ENCODE measurements around the gene C6orf47. TPM values are rescaled to one million over a fixed set of nuclear protein-coding genes. Genes with fewer than 3 reads are reported as not detected.

Gene C6orf47
- total RNA-seq, 2 experiments from 2014 or later: 16.7 to 18.5 TPM

DNA sequence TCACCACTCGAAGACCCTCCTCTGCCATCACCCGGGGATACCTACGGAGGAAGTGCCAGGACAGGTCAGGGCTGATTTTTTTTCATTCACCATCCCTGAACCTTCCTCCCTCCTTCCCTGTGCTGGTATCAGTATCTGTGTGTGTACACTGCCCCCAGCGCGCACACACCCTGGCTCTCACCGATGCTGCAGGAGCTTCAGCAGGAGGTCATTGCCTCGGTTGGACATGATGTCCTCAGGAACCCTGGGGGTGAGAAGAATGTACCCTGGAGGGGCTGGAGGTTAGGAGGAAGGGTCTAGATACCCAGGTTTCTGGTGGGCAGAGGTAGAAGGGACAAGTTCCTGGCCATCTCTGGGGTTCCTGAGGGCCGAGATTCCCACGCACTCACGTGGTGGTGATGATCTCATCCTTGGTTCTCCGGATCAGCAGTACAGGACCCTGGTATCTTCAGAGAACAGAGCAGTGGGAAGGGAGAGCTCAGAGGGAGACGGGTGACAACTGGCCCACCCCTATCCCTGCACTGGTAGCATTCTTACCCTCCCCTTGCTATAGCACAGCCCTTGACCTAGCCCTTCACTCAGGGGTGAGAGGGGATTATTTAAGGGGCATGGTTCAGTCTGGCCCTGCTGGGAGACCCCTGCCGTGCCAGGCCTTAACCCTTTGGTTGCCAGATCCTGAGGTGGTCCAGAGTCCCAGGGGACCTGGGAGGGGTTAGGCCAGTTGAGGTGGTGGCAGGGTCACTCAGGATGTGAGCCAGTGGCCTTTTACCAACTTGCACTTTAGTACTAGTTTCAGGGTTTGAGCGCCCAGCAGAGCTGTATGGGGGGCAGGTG, 27.5 kb upstream of the C6orf47 start:
- Histone ChIP-seq H3K4me3 (ENCODE audit: low read depth, low read length, poor library complexity, severe bottlenecking) (no peak overlapping the region), H3K4me1 (ENCODE audit: insufficient read depth, low read length, poor library complexity, severe bottlenecking) (peaks cover 12% of the 10 kb centered on the region), H3K4me2 (ENCODE audit: low read length) (no peak overlapping the region), H4K20me1 (ENCODE audit: insufficient read depth, low read length) (no peaks in the 10 kb centered on the region), H3K27ac (ENCODE audit: low read depth, low read length, poor library complexity, severe bottlenecking) (no peak overlapping the region), H2AFZ (ENCODE audit: low read length) (no peak overlapping the region), H3K9me2 (ENCODE audit: insufficient read depth, low read length) (no peaks in the 10 kb centered on the region), H3K9me3 (ENCODE audit: low read length) (no peaks in the 10 kb centered on the region), H3K79me2 (ENCODE audit: insufficient read depth, low read depth, low read length) (no peaks in the 10 kb centered on the region), H3K36me3 (ENCODE audit: insufficient read depth, low read length) (peaks cover 60% of the 10 kb centered on the region)
- no TSS peak for BruUV-seq (replicated peaks)
- no peak for DNase-seq (ENCODE audit: low spot score)
- TF ChIP-seq, protein P1, sequence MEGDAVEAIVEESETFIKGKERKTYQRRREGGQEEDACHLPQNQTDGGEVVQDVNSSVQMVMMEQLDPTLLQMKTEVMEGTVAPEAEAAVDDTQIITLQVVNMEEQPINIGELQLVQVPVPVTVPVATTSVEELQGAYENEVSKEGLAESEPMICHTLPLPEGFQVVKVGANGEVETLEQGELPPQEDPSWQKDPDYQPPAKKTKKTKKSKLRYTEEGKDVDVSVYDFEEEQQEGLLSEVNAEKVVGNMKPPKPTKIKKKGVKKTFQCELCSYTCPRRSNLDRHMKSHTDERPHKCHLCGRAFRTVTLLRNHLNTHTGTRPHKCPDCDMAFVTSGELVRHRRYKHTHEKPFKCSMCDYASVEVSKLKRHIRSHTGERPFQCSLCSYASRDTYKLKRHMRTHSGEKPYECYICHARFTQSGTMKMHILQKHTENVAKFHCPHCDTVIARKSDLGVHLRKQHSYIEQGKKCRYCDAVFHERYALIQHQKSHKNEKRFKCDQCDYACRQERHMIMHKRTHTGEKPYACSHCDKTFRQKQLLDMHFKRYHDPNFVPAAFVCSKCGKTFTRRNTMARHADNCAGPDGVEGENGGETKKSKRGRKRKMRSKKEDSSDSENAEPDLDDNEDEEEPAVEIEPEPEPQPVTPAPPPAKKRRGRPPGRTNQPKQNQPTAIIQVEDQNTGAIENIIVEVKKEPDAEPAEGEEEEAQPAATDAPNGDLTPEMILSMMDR (conservative IDR thresholded peaks at IDR 0.05; ENCODE audit: low read length): no peak
- TF ChIP-seq EZH2phosphoT487 (IDR thresholded peaks at IDR 0.05; ENCODE audit: borderline replicate concordance, low read depth, low read length): no peak
- CTCF ChIA-PET (ENCODE audit: unreplicated experiment): no interaction called here
- POLR2A ChIA-PET: interaction anchor here (0.7 kb wide), 1 partner anchor 13 kb away, joined by 3 read pairs; no protein-coding TSS in a partner anchor
- intact Hi-C loops (cut with micrococcal nuclease; ENCODE audit: unreplicated experiment): loop anchor here (10.0 kb wide), 2 partner anchors 207 to 463 kb away; partner anchors contain the start of gene EHMT2

DNA sequence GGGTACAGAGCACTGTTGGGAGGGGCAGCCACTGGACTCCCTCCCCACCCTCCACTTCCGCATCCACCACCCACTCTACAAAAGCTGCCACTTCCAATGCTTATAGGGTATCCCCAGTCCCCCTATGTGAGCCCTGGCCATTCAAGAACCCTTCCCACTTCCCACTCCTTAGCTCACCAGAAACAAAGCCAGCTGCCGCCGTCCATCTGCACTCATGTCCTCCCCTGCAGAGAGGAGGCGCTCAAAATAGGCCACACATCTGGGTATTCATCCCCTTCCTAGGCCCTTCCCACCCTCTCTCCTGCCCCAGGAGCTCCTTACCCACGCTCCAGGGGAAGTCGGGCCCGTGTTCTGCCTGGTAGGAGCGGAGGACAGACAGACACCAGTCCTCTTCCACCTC, 26.7 kb upstream of the C6orf47 start:
- Histone ChIP-seq H4K20me1 (ENCODE audit: insufficient read depth, low read length) (no peaks in the 10 kb centered on the region), H3K79me2 (ENCODE audit: insufficient read depth, low read depth, low read length) (no peaks in the 10 kb centered on the region), H2AFZ (ENCODE audit: low read length) (no peak overlapping the region), H3K4me2 (ENCODE audit: low read length) (no peak overlapping the region), H3K4me1 (ENCODE audit: insufficient read depth, low read length, poor library complexity, severe bottlenecking) (peaks cover 12% of the 10 kb centered on the region), H3K9me3 (ENCODE audit: low read length) (no peaks in the 10 kb centered on the region), H3K4me3 (ENCODE audit: low read depth, low read length, poor library complexity, severe bottlenecking) (no peak overlapping the region), H3K27ac (ENCODE audit: low read depth, low read length, poor library complexity, severe bottlenecking) (no peak overlapping the region), H3K36me3 (ENCODE audit: insufficient read depth, low read length) (peaks cover 56% of the 10 kb centered on the region), H3K9me2 (ENCODE audit: insufficient read depth, low read length) (no peaks in the 10 kb centered on the region)
- CTCF ChIA-PET (ENCODE audit: unreplicated experiment): interaction anchor here (0.6 kb wide), 1 partner anchor 73 kb away, joined by 3 read pairs; no protein-coding TSS in a partner anchor
- no peak for DNase-seq (ENCODE audit: low spot score)
- POLR2A ChIA-PET: interaction anchor here (0.7 kb wide), 1 partner anchor 12 kb away, joined by 3 read pairs; no protein-coding TSS in a partner anchor
- TF ChIP-seq EZH2phosphoT487 (IDR thresholded peaks at IDR 0.05; ENCODE audit: borderline replicate concordance, low read depth, low read length): no peak
- TF ChIP-seq, protein P1 (conservative IDR thresholded peaks at IDR 0.05; ENCODE audit: low read length): no peak
- intact Hi-C loops (cut with micrococcal nuclease; ENCODE audit: unreplicated experiment): loop anchor here (10.0 kb wide), 2 partner anchors 207 to 463 kb away; partner anchors contain the start of gene EHMT2
- no TSS peak for BruUV-seq (replicated peaks)

DNA sequence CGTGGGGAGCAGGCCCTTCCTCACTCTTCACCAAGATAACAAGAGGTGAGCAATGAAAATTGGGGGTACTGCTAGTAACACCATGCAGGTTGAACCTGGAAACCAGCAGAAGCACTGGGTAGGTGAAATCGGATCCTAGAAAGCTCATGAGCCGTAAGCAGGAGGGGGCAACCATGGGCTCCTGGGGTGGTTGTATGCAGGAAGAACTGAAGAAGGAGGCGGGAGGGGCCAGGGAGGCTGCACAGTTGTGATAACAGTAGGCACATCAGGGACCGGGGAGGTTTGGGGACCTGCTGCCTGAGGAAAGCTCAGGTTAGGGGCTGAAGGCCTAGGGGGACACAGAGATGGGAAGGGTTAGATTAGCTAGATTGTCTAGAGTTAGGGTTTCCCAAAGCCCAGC, 25.9 kb upstream of the C6orf47 start:
- Histone ChIP-seq H3K4me3 (ENCODE audit: low read depth, low read length, poor library complexity, severe bottlenecking) (no peak overlapping the region), H3K79me2 (ENCODE audit: insufficient read depth, low read depth, low read length) (no peaks in the 10 kb centered on the region), H3K4me1 (ENCODE audit: insufficient read depth, low read length, poor library complexity, severe bottlenecking) (peaks cover 13% of the 10 kb centered on the region), H3K36me3 (ENCODE audit: insufficient read depth, low read length) (peaks cover 49% of the 10 kb centered on the region), H3K4me2 (ENCODE audit: low read length) (no peak overlapping the region), H2AFZ (ENCODE audit: low read length) (no peak overlapping the region), H4K20me1 (ENCODE audit: insufficient read depth, low read length) (no peaks in the 10 kb centered on the region), H3K9me3 (ENCODE audit: low read length) (no peaks in the 10 kb centered on the region), H3K9me2 (ENCODE audit: insufficient read depth, low read length) (no peaks in the 10 kb centered on the region), H3K27ac (ENCODE audit: low read depth, low read length, poor library complexity, severe bottlenecking) (no peak overlapping the region)
- POLR2A ChIA-PET: interaction anchor here (0.9 kb wide), 1 partner anchor 52 kb away, joined by 3 read pairs; no protein-coding TSS in a partner anchor
- BruUV-seq (replicated peaks): no TSS peak
- no peak for DNase-seq (ENCODE audit: low spot score)
- CTCF ChIA-PET (ENCODE audit: unreplicated experiment): no interaction called here
- intact Hi-C loops (cut with micrococcal nuclease; ENCODE audit: unreplicated experiment): loop anchor here (10.0 kb wide), 2 partner anchors 208 to 462 kb away; partner anchors contain the start of gene EHMT2
- TF ChIP-seq, protein P1 (conservative IDR thresholded peaks at IDR 0.05; ENCODE audit: low read length): no peak
- no peak for TF ChIP-seq EZH2phosphoT487 (IDR thresholded peaks at IDR 0.05; ENCODE audit: borderline replicate concordance, low read depth, low read length)

Measured in OCI-LY7 (cell line).